H1 (cell line): ENCODE data around the gene MAD2L2. TPM values are rescaled to one million over a fixed set of nuclear protein-coding genes. Genes with fewer than 3 reads are reported as not detected.

Experiments used
- CHD1 ChIP-seq: IDR thresholded peaks from 2 replicates; pipeline ENCODE4 v1.6.1; 2012; ENCODE audit warnings: low read depth, low read length, improper control_type of control experiment
- CTBP2 ChIP-seq: IDR thresholded peaks from 2 replicates; pipeline ENCODE4 v1.7.0; 2011; ENCODE audit warnings: borderline replicate concordance, mild to moderate bottlenecking, moderate library complexity, mixed read lengths, low read length; ENCODE audit not compliant: insufficient read depth, insufficient read length
- CTCF ChIP-seq, 3 experiments: IDR thresholded peaks; 1 replicate in 2 of 3; 2 replicates in 1 of 3; pipeline versions ENCODE4 v1.5.1 to v1.6.1; 2011; ENCODE audit warnings: low read length in 3 of 3, mild to moderate bottlenecking in 3 of 3, inconsistent platforms in 2 of 3, low read depth in 1 of 3, moderate library complexity in 1 of 3; ENCODE audit not compliant: insufficient read depth in 1 of 3; ENCODE audit errors: control extremely low read depth in 1 of 3
- SIRT6 ChIP-seq: IDR thresholded peaks from one replicate; pipeline ENCODE4 v1.7.1; 2012; ENCODE audit warnings: low read length, inconsistent platforms
- TEAD4 ChIP-seq: IDR thresholded peaks from 2 replicates; pipeline ENCODE4 v1.6.1; 2012; ENCODE audit warnings: low read depth, low read length, inconsistent platforms, mixed read lengths
- polyA plus RNA-seq, 7 experiments: library from polyadenylated mRNA; depleted of rRNA in 3 of 7; stranded (reverse) in 5 of 7; unstranded in 2 of 7; fragments of >200 nt in 5 of 7; fragments of 200-250 nt in 2 of 7; gene quantifications; 1 replicate in 5 of 7; 2 replicates in 1 of 7; 4 replicates in 1 of 7; pipeline versions ENCODE4 v1.2.1 to v1.2.3, GENCODE V29; 2011 to 2013; ENCODE audit warnings: missing spikeins in 2 of 7, mixed read lengths in 2 of 7
- total RNA-seq: library from RNA; stranded (reverse); fragmentation: NEBNext Ultra II Directional; extraction: Animal tissue kit (Norgen Biotek cat#: 25700); gene quantifications from 2 replicates; pipeline ENCODE4 v1.2.1, GENCODE V29; 2021

Gene MAD2L2
- total and polyA plus RNA-seq, 2 of the 8 experiments (the other 6 are each of a cell fraction or from before 2014, with no cell fraction given): 310 to 469 TPM

- TF ChIP-seq CTCF (IDR thresholded peaks at IDR 0.05; ENCODE audit: control extremely low read depth in 1 of 3, insufficient read depth in 1 of 3, low read depth in 1 of 3, low read length in 3 of 3) (no peak), SIRT6 (no peak), CTBP2 (no peak), TEAD4 (no peak), CHD1 (no peak)
Observed at GRCh38 chr1:11634365-11635192, 46.4 kb downstream of the MAD2L2 start (continued).
